ENCODE results near the gene HEPACAM2.

The HEPACAM2 gene

DNA sequence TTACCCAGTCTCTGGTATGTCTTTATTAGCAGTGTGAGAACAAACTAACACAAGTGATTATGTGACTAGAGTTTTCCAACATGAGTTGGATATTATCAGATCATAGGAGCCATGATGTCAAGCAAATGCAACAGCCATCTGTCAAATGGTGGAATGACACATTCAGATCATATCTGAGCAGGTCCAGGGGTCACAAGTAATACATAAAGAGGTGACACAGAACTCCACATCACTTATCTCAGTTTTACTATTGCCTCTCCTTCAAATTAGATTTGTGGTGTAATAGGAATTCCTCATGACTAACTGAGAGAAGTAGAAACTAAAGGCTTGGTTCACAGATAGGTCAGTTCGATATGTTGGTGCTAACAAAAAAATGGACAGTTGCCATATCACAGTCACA lies 65.9 kb downstream of the HEPACAM2 start:
- no peak overlapping the region for H3K4me3 ChIP-seq (ENCODE audit: low read depth, low read length)
- DNase-seq (ENCODE audit: low read depth) = no peak
- TF ChIP-seq, protein P1, sequence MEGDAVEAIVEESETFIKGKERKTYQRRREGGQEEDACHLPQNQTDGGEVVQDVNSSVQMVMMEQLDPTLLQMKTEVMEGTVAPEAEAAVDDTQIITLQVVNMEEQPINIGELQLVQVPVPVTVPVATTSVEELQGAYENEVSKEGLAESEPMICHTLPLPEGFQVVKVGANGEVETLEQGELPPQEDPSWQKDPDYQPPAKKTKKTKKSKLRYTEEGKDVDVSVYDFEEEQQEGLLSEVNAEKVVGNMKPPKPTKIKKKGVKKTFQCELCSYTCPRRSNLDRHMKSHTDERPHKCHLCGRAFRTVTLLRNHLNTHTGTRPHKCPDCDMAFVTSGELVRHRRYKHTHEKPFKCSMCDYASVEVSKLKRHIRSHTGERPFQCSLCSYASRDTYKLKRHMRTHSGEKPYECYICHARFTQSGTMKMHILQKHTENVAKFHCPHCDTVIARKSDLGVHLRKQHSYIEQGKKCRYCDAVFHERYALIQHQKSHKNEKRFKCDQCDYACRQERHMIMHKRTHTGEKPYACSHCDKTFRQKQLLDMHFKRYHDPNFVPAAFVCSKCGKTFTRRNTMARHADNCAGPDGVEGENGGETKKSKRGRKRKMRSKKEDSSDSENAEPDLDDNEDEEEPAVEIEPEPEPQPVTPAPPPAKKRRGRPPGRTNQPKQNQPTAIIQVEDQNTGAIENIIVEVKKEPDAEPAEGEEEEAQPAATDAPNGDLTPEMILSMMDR (IDR thresholded peaks at IDR 0.05; ENCODE audit: low read depth, low read length, missing control alignments) = no peak
- in situ Hi-C loops (cut with HindIII; ENCODE audit: low sequenced_read_pairs) = no loop called here

DNA sequence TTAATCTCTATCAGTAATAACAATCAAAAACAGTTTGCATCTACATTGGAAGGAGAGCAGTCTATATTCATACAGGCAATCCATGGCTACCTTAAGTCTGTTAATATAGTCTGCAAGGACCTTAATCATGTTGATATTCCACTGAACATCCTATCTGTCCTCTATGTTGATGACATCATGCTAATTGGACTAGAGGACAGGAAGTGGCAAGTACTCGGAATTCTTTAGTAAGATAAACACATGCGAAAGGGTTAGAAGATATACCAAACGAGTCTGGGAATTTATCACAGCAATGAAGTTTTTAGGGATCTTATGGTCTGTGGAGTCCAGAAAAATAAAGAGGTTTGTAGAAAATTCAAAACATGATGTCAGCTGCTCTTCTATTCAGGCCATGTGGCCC lies 66.8 kb downstream of the HEPACAM2 start:
- no peak for DNase-seq (ENCODE audit: low read depth)
- in situ Hi-C loops (cut with HindIII; ENCODE audit: low sequenced_read_pairs) = no loop called here
- H3K4me3 ChIP-seq (ENCODE audit: low read depth, low read length) = no peak overlapping the region
- TF ChIP-seq, protein P1 (IDR thresholded peaks at IDR 0.05; ENCODE audit: low read depth, low read length, missing control alignments) = no peak

DNA sequence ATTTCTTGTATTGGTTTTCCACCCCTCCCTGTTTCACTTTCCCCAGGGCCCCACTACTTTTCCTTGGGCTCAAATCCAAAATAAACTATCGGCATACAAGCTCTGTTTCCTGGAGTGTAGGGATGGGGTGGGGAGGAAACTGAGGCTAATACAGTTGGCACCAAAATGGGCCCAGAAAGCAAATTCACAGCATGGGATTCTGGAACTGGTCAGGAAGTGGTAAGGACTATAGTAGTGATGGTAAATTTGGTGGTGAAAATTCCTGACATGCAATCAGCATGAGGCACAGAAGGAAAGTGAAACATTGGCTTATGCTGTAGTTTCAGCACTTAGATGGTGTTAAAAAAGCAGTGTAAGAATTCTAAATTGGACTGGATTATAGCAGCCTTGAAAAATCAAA lies 69.4 kb downstream of the HEPACAM2 start:
- in situ Hi-C loops (cut with HindIII; ENCODE audit: low sequenced_read_pairs) = no loop called here
- TF ChIP-seq, protein P1 (IDR thresholded peaks at IDR 0.05; ENCODE audit: low read depth, low read length, missing control alignments) = no peak
- DNase-seq (ENCODE audit: low read depth) = peak; percentile 16
- no peak overlapping the region for H3K4me3 ChIP-seq (ENCODE audit: low read depth, low read length)

DNA sequence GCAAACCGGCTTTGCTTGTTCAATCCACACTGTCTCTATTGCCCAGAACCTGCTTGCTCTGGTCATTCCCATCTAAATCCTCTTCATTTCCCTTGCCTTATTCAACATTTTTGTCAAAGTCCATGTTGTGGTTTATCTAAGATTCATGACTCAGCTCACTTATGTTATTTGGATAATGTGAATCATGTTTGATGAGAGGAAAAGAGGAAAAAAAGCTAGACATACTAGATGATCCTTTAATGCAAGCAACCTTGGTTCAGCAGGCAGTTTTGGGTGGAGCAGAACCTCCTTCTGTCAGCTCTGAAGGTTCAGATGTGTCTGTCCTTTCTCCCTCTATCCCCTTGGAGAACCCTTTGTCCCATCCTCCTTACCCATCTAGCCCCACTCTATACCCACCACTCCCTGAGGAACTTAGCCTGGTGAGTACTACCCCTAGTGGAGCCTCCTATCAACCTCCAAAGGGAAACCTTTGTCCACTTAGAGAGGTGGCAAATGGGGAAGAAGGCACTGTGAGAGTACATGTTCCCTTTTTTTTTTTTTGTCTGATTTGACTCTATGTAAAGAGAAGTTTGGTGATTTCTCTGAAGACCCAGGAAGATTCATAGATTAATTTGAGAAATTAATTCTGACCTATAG lies 76.0 kb downstream of the HEPACAM2 start:
- in situ Hi-C loops (cut with HindIII; ENCODE audit: low sequenced_read_pairs) = no loop called here
- no peak overlapping the region for H3K4me3 ChIP-seq (ENCODE audit: low read depth, low read length)
- TF ChIP-seq, protein P1 (IDR thresholded peaks at IDR 0.05; ENCODE audit: low read depth, low read length, missing control alignments) = no peak
- no peak for DNase-seq (ENCODE audit: low read depth)

DNA sequence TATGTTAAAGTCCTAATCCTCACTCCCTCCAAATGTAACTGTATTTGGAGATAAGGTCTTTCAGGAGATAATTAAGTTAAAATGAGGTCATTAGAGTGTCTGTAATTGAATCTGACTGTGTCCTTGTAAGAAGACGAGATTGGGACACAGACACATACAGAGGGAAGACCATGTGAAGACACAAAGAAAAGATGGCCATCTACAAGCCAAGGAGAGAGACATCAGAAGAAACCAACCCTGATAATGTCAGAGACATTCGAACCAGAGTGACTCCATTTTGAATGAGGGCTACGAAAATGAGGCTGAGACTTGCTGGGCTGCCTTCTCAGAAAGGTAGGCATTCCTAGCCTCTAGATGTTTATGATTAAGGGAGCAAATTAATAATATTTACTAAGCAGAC lies 77.5 kb downstream of the HEPACAM2 start:
- no peak for DNase-seq (ENCODE audit: low read depth)
- TF ChIP-seq, protein P1 (IDR thresholded peaks at IDR 0.05; ENCODE audit: low read depth, low read length, missing control alignments) = no peak
- in situ Hi-C loops (cut with HindIII; ENCODE audit: low sequenced_read_pairs) = no loop called here
- H3K4me3 ChIP-seq (ENCODE audit: low read depth, low read length) = no peak overlapping the region

DNA sequence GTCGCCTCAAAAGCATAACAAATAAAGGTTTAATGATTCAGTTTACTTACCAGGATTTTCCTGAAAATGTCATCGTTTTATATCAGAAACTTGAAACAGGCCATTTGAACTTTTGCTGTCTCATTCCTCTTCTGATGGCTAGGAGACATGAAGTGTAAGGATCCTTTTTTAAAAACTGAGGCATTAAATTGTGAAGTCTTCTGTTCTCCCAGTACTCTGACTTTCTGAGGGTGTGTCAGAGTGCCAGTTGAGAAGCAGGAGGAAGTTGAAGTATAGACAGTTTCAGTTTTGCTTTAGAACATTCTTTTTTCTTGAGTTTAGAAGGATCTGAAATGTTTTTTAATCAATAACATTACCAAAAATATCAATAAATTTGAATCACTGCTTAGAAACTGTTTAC lies 78.1 kb downstream of the HEPACAM2 start, which contains the start of gene SAMD9L:
TSS of gene SAMD9L (minus strand) at position 242 of the 400 bp plus-strand sequence. CDS start 12,414 bp downstream, outside the sequence.
- no peak for DNase-seq (ENCODE audit: low read depth)
- TF ChIP-seq, protein P1 (IDR thresholded peaks at IDR 0.05; ENCODE audit: low read depth, low read length, missing control alignments) = no peak
- in situ Hi-C loops (cut with HindIII; ENCODE audit: low sequenced_read_pairs) = no loop called here
- peak within 1 kb of the TSS; percentile 15 for H3K4me3 ChIP-seq (ENCODE audit: low read depth, low read length)
